ENCODE results near the gene NBAS.

GRCh38 chr2:15253247-15253646 is 307.9 kb downstream of the NBAS start:
- TF ChIP-seq EZH2 (IDR thresholded peaks at IDR 0.05; ENCODE audit: insufficient read depth, poor library complexity, severe bottlenecking) = no peak
- no peak for TF ChIP-seq EZH2phosphoT487 (IDR thresholded peaks at IDR 0.05; ENCODE audit: insufficient read depth, low read depth)

Measured in GM23248 (cell line).